ENCODE data around the gene NUDT4. TPM values are rescaled to one million over a fixed set of nuclear protein-coding genes. Genes with fewer than 3 reads are reported as not detected.

NUDT4 gene
- 12.1 and 21.0 TPM in 2 replicates for total RNA-seq (2014; rRNA removed; shearing (Covaris generic); ENCODE audit: low replicate concordance)

DNA sequence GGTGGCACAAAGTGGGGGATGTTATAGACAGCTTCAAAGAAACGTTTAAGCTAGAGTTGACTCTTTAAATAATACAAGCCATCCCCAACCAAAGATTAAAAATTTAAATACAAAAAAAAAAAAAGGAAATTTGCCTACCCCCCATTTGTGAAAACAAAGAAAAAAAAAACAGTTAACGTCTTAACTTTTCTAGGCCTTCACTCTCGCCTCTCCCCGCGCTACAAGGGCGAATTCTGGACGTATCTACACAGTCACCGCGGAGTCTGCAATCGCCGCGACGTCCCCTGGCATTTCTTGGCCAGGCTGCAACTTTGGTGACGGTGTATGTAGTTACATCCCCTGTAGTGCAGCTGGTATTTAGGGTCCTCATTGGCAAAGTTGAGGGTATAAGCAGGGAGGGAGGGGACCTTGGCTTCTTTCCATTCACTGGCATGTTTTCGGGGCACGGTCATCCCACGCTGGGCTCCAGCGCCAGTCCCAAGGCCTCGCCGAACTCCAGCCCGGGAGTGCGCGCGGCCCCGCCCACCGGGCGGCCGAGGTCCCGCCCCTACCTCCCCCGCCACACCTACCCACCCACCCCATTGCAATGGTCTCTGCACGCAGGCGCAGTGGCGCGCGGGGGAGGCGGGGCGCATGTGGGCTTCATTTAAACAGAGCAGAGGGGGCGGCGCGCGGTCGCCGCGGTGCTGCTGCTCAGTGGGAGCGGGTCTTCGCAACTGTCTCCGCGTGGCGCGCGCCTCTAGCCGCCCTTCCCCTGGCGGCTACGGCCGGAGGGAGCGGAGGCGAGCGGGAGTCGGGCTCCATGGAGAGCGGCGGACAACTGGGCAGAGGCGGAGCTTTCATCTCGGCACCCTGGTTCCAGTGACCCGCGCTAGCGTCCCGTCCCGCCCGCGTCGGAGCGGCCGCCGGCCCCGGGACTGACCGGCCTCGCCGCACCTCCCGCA lies at the start of gene NUDT4:
Gene NUDT4, plus strand, starts transcription at position 674 of the 944 bp plus-strand sequence. CDS start 398 bp downstream, outside the sequence.
- Histone ChIP-seq H2AFZ (ENCODE audit: low read length) (peak within 1 kb of the TSS; percentile 89), H4K20me1 (ENCODE audit: insufficient read depth, low read depth, low read length) (peaks cover 11% of the 10 kb centered on the region), H3K36me3 (ENCODE audit: insufficient read depth, low read length) (no peaks in the 10 kb centered on the region), H3K4me3 (ENCODE audit: low read length) (peak within 1 kb of the TSS; percentile 80), H3K4me2 (ENCODE audit: low read depth, low read length, poor library complexity, severe bottlenecking) (peak within 1 kb of the TSS; percentile 96), H3K9ac (ENCODE audit: low read length) (peak within 1 kb of the TSS; percentile 81), H3K79me2 (ENCODE audit: low read length) (0 out of 2 replicates have a peak, but pooled peaks cover 4% of the 10 kb centered on the region), H3K9me3 (ENCODE audit: low read length) (no peaks in the 10 kb centered on the region), H3K27ac (ENCODE audit: low read length) (no peak within 1 kb of the TSS), H3K4me1 (ENCODE audit: low read length) (peaks cover 25% of the 10 kb centered on the region), H3K9me2 (replicated peaks; ENCODE audit: insufficient read depth, low read length) (no peaks in the 10 kb centered on the region), H3K27me3 (ENCODE audit: low read length) (no peaks in the 10 kb centered on the region)
- peak; percentile 96 for DNase-seq

DNA sequence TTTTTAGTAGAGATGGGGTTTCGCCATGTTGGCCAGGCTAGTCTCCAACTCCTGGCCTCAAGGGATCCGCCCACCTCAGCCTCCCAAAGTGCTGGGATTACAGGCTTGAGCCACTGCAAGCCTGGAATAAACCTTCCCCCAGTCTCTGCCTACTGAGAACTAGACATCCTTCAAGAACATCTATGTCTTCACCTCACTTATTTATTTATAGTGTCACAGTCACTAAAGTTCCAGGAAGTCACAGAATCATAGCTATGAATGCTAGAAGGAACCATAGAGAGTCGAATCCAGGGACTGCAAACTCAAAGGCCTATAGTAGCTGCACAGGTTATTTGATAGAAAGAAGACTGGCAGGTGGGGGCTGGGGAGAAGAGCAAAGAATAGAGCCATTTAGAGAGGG lies 44.7 kb upstream of the NUDT4 start:
- H2AFZ ChIP-seq (ENCODE audit: low read length), result no peak overlapping the region
- no peaks in the 10 kb centered on the region for H3K79me2 ChIP-seq (ENCODE audit: low read length)
- no peak for DNase-seq
- no peaks in the 10 kb centered on the region for H3K27me3 ChIP-seq (ENCODE audit: low read length)
- H4K20me1 ChIP-seq (ENCODE audit: insufficient read depth, low read depth, low read length), result no peaks in the 10 kb centered on the region
- H3K4me1 ChIP-seq (ENCODE audit: low read length), result no peaks in the 10 kb centered on the region
- no peak overlapping the region for H3K4me3 ChIP-seq (ENCODE audit: low read length)
- H3K36me3 ChIP-seq (ENCODE audit: insufficient read depth, low read length), result no peaks in the 10 kb centered on the region
- H3K9me3 ChIP-seq (ENCODE audit: low read length), result no peaks in the 10 kb centered on the region
- H3K27ac ChIP-seq (ENCODE audit: low read length), result no peak overlapping the region
- H3K9ac ChIP-seq (ENCODE audit: low read length), result no peak overlapping the region
- no peak overlapping the region for H3K4me2 ChIP-seq (ENCODE audit: low read depth, low read length, poor library complexity, severe bottlenecking)
- H3K9me2 ChIP-seq (replicated peaks; ENCODE audit: insufficient read depth, low read length), result no peaks in the 10 kb centered on the region

DNA sequence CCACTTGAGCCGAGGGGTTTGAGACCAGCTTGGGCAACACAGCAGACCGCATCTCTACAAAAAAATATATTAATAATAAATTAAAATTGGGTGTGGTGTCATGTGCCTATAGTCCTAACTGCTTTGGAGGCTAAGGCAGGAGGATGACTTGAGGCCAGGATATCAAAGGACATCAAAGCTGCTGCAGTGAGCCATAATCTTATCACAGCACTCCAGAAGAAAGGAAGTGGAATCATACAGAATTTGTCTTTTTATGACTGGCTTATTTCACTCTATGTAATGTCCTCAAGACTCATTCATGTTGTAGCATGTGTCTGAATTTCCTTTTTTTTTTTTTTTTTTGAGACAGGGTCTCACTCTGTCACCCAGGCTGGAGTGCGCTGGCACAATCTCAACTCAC lies 43.9 kb upstream of the NUDT4 start:
- Histone ChIP-seq H3K9me2 (replicated peaks; ENCODE audit: insufficient read depth, low read length) (no peaks in the 10 kb centered on the region), H2AFZ (ENCODE audit: low read length) (no peak overlapping the region), H3K27me3 (ENCODE audit: low read length) (no peaks in the 10 kb centered on the region), H3K4me2 (ENCODE audit: low read depth, low read length, poor library complexity, severe bottlenecking) (no peak overlapping the region), H3K4me3 (ENCODE audit: low read length) (no peak overlapping the region), H3K4me1 (ENCODE audit: low read length) (no peaks in the 10 kb centered on the region), H3K9me3 (ENCODE audit: low read length) (no peaks in the 10 kb centered on the region), H3K36me3 (ENCODE audit: insufficient read depth, low read length) (no peaks in the 10 kb centered on the region), H3K79me2 (ENCODE audit: low read length) (no peaks in the 10 kb centered on the region), H3K9ac (ENCODE audit: low read length) (no peak overlapping the region), H4K20me1 (ENCODE audit: insufficient read depth, low read depth, low read length) (no peaks in the 10 kb centered on the region), H3K27ac (ENCODE audit: low read length) (no peak overlapping the region)
- DNase-seq, result no peak

DNA sequence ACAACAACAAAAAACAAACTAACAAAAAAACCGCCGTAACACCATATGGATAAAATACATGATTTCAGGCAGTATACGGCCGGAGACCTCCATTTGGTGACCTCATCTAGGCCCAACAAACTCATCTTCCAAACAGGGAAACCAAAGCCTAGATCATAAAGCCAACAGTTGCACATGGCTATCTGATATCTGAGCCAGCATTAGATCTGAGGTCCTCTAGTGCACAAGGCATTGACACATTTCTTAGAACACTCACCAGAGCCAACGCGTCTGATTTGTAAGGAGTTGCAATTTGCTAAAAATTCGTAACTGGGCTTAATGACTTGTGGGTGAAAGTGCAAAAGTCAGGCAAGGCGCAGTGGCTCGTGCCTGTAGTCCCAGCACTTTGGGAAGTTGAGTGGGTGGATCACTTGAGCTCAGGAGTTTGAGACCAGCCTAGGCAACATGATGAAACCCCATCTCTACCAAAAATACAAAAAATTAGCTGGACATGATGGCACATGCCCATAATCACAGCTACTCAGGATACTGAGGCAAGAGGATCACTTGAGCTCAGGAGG lies 42.0 kb upstream of the NUDT4 start:
- Histone ChIP-seq H2AFZ (ENCODE audit: low read length) (no peak overlapping the region), H3K9ac (ENCODE audit: low read length) (no peak overlapping the region), H4K20me1 (ENCODE audit: insufficient read depth, low read depth, low read length) (no peaks in the 10 kb centered on the region)

DNA sequence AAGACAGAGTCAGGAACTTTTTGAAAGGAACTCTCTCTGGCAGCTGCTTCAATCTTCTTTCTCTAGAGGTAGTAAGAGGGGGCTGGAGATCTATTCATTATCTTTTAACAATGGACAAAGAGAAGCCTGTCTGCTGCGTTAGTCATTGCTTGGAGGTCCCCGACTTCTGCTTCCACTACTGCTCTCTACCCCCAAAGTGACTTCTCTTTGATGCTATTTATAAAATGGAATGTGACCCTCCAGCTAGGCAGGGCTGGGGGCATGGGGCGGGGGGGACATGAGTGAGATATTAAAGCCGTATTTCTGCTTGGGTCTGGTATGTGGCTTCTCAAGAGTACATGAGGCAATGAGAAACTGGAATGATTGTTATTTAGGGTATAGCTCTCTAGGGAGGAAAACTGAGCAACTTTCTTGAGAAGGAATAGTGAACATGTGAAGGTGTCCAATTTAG lies 41.4 kb upstream of the NUDT4 start:
- no peak for DNase-seq
- no peak overlapping the region for H3K4me2 ChIP-seq (ENCODE audit: low read depth, low read length, poor library complexity, severe bottlenecking)
- no peaks in the 10 kb centered on the region for H3K79me2 ChIP-seq (ENCODE audit: low read length)
- no peaks in the 10 kb centered on the region for H3K36me3 ChIP-seq (ENCODE audit: insufficient read depth, low read length)
- no peaks in the 10 kb centered on the region for H3K4me1 ChIP-seq (ENCODE audit: low read length)
- no peak overlapping the region for H3K9ac ChIP-seq (ENCODE audit: low read length)
- H3K4me3 ChIP-seq (ENCODE audit: low read length), result no peak overlapping the region
- no peaks in the 10 kb centered on the region for H3K9me3 ChIP-seq (ENCODE audit: low read length)
- H2AFZ ChIP-seq (ENCODE audit: low read length), result no peak overlapping the region
- H3K27me3 ChIP-seq (ENCODE audit: low read length), result no peaks in the 10 kb centered on the region
- H4K20me1 ChIP-seq (ENCODE audit: insufficient read depth, low read depth, low read length), result no peaks in the 10 kb centered on the region
- H3K27ac ChIP-seq (ENCODE audit: low read length), result no peak overlapping the region
- H3K9me2 ChIP-seq (replicated peaks; ENCODE audit: insufficient read depth, low read length), result no peaks in the 10 kb centered on the region

More for the DNA sequence above, 42.0 kb upstream of the NUDT4 start:
- Histone ChIP-seq H3K4me2 (ENCODE audit: low read depth, low read length, poor library complexity, severe bottlenecking) (no peak overlapping the region), H3K9me3 (ENCODE audit: low read length) (no peaks in the 10 kb centered on the region), H3K4me1 (ENCODE audit: low read length) (no peaks in the 10 kb centered on the region), H3K27me3 (ENCODE audit: low read length) (no peaks in the 10 kb centered on the region), H3K4me3 (ENCODE audit: low read length) (no peak overlapping the region), H3K79me2 (ENCODE audit: low read length) (no peaks in the 10 kb centered on the region), H3K36me3 (ENCODE audit: insufficient read depth, low read length) (no peaks in the 10 kb centered on the region), H3K9me2 (replicated peaks; ENCODE audit: insufficient read depth, low read length) (no peaks in the 10 kb centered on the region), H3K27ac (ENCODE audit: low read length) (no peak overlapping the region)
- DNase-seq, result no peak

DNA sequence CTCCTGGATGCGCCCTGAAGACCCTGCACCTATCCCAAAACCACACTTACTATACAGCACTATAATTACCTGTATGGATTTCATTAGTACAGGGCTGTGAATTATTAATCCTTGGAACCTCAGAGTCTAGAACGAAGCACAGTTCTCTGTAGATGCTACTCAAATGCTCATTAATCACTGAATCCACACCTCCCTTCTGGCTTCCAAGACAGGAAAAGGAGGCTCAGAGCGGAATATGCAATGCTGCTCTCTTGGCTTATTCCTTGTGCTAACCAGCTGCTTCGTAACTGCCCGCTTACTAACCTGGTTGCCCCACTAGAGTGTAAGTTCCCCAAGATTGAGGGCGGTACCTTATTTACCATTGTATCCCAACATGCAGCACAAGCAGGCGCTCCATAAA lies 39.1 kb upstream of the NUDT4 start:
- Histone ChIP-seq H3K9me3 (ENCODE audit: low read length) (no peaks in the 10 kb centered on the region), H3K27ac (ENCODE audit: low read length) (no peak overlapping the region), H3K36me3 (ENCODE audit: insufficient read depth, low read length) (no peaks in the 10 kb centered on the region), H3K9ac (ENCODE audit: low read length) (no peak overlapping the region), H3K4me2 (ENCODE audit: low read depth, low read length, poor library complexity, severe bottlenecking) (no peak overlapping the region), H2AFZ (ENCODE audit: low read length) (no peak overlapping the region), H3K79me2 (ENCODE audit: low read length) (no peaks in the 10 kb centered on the region), H3K4me3 (ENCODE audit: low read length) (no peak overlapping the region), H3K9me2 (replicated peaks; ENCODE audit: insufficient read depth, low read length) (no peaks in the 10 kb centered on the region), H3K4me1 (ENCODE audit: low read length) (no peaks in the 10 kb centered on the region), H4K20me1 (ENCODE audit: insufficient read depth, low read depth, low read length) (no peaks in the 10 kb centered on the region), H3K27me3 (ENCODE audit: low read length) (no peaks in the 10 kb centered on the region)
- DNase-seq, result no peak

DNA sequence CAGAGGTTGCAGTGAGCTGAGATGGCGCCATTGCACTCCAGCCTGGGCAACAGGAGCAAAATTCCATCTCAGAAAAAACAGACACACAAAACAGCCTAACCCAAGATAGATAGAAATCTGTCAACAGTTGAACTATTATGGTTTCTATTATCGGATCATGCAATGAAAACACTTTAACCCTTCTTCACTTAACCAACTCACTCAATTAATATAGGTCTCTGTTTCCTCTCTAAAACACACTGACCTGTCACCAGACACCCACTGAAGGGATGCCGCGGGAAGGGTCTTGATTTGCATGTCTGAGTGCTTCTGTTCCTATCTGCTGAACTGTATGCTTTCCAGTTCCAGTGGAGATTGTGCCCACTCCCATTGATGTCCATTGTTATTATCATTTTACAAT lies 38.0 kb upstream of the NUDT4 start:
- Histone ChIP-seq H3K27me3 (ENCODE audit: low read length) (no peaks in the 10 kb centered on the region), H3K4me2 (ENCODE audit: low read depth, low read length, poor library complexity, severe bottlenecking) (no peak overlapping the region)

DNA sequence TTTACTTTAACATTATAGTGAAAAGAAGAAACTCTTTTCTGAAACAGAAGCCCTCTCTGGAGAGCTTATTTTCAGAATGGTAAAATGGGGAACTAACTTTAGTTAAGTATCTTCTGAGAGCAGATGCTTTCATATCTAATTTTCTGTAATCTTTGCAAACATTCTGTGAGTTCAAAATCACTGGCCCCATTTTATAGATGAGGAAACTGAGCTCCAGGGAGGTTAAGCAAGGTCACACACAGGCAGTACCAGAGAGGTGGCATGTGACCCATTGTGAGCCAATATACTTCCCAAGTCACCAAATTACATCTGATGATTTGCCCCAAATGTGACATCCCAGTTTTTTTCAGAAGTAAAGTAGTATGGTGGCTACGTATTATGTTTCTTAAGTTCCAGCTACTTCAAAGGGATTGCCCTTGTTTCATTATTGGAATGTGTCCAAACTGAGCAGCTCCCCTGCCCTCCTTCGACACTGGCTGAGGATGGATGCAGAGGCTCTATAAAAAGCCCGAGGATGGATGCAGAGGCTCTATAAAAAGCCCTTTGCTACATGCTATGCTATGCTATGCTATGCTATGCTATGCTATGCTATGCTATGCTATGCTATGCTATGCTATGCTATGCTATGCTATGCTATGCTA lies 36.2 kb upstream of the NUDT4 start:
- Histone ChIP-seq H3K4me3 (ENCODE audit: low read length) (no peak overlapping the region), H3K36me3 (ENCODE audit: insufficient read depth, low read length) (no peaks in the 10 kb centered on the region), H3K27ac (ENCODE audit: low read length) (no peak overlapping the region), H3K4me2 (ENCODE audit: low read depth, low read length, poor library complexity, severe bottlenecking) (no peak overlapping the region), H3K9me3 (ENCODE audit: low read length) (no peaks in the 10 kb centered on the region), H4K20me1 (ENCODE audit: insufficient read depth, low read depth, low read length) (no peaks in the 10 kb centered on the region), H3K79me2 (ENCODE audit: low read length) (no peaks in the 10 kb centered on the region), H3K4me1 (ENCODE audit: low read length) (no peaks in the 10 kb centered on the region), H3K27me3 (ENCODE audit: low read length) (no peaks in the 10 kb centered on the region), H3K9me2 (replicated peaks; ENCODE audit: insufficient read depth, low read length) (no peaks in the 10 kb centered on the region), H3K9ac (ENCODE audit: low read length) (no peak overlapping the region), H2AFZ (ENCODE audit: low read length) (no peak overlapping the region)
- DNase-seq, result no peak

More for the DNA sequence above, 38.0 kb upstream of the NUDT4 start:
- H3K4me3 ChIP-seq (ENCODE audit: low read length), result no peak overlapping the region
- H3K79me2 ChIP-seq (ENCODE audit: low read length), result no peaks in the 10 kb centered on the region
- H3K9ac ChIP-seq (ENCODE audit: low read length), result no peak overlapping the region
- H3K4me1 ChIP-seq (ENCODE audit: low read length), result no peaks in the 10 kb centered on the region
- H3K9me3 ChIP-seq (ENCODE audit: low read length), result no peaks in the 10 kb centered on the region
- H3K9me2 ChIP-seq (replicated peaks; ENCODE audit: insufficient read depth, low read length), result no peaks in the 10 kb centered on the region
- H4K20me1 ChIP-seq (ENCODE audit: insufficient read depth, low read depth, low read length), result no peaks in the 10 kb centered on the region
- H3K27ac ChIP-seq (ENCODE audit: low read length), result no peak overlapping the region
- H2AFZ ChIP-seq (ENCODE audit: low read length), result no peak overlapping the region
- H3K36me3 ChIP-seq (ENCODE audit: insufficient read depth, low read length), result no peaks in the 10 kb centered on the region
- no peak for DNase-seq
